GM23338 (cell line): Measurements from ENCODE around the gene IFI27. TPM values are rescaled to one million over a fixed set of nuclear protein-coding genes. Genes with fewer than 3 reads are reported as not detected.

ENCODE experiments used
- ATAC-seq: fragments of 200-7000 bp; cut with Tn5 transposase; 3 replicates; pipeline ENCODE4 v1.9.1; 2020
- DNase-seq: peaks from one replicate; pipeline ENCODE4 v3.0.0-alpha.2; 2015; ENCODE audit warnings: low spot score
- H2AFZ ChIP-seq: fragments of 200-600 bp; sonication (generic); 2 replicates; pipeline ENCODE4 v1.8.0; 2016; ENCODE audit warnings: antibody characterized with exemption, mild to moderate bottlenecking, moderate library complexity
- H3F3A ChIP-seq: fragments of 200-600 bp; sonication (generic); replicated peaks from 2 replicates; pipeline ENCODE4 v1.8.0; 2017; ENCODE audit warnings: antibody characterized with exemption, mixed run types, low read depth
- H3K27ac ChIP-seq: fragments of 200-600 bp; sonication (generic); 2 replicates; pipeline ENCODE4 v1.6.1; 2016; ENCODE audit warnings: low read depth
- H3K27me3 ChIP-seq: fragments of 200-600 bp; sonication (generic); 2 replicates; pipeline ENCODE4 v1.8.0; 2016; ENCODE audit warnings: mild to moderate bottlenecking, mixed run types, moderate library complexity; ENCODE audit not compliant: insufficient read depth
- H3K36me3 ChIP-seq: fragments of 200-600 bp; sonication (generic); 2 replicates; pipeline ENCODE4 v1.8.0; 2016; ENCODE audit warnings: mild to moderate bottlenecking; ENCODE audit not compliant: insufficient read depth
- H3K4me1 ChIP-seq: fragments of 200-600 bp; sonication (generic); 2 replicates; pipeline ENCODE4 v1.8.0; 2016; ENCODE audit warnings: mild to moderate bottlenecking, moderate library complexity; ENCODE audit not compliant: insufficient read depth
- H3K4me2 ChIP-seq: fragments of 200-600 bp; sonication (generic); 2 replicates; pipeline ENCODE4 v1.7.1; 2017; ENCODE audit warnings: mixed run types
- H3K4me3 ChIP-seq: fragments of 200-600 bp; sonication (generic); 2 replicates; pipeline ENCODE4 v1.6.1; 2016; ENCODE audit warnings: mixed run types
- H3K79me2 ChIP-seq: fragments of 200-600 bp; sonication (generic); replicated peaks from 2 replicates; pipeline ENCODE4 v1.8.0; 2017; ENCODE audit warnings: mild to moderate bottlenecking; ENCODE audit not compliant: insufficient read depth
- H3K9me2 ChIP-seq: fragments of 200-600 bp; sonication (generic); 2 replicates; pipeline ENCODE4 v1.8.0; 2017; ENCODE audit not compliant: insufficient read depth
- H4K20me1 ChIP-seq: fragments of 200-600 bp; sonication (generic); replicated peaks from 2 replicates; pipeline ENCODE4 v1.8.0; 2017; ENCODE audit warnings: mild to moderate bottlenecking; ENCODE audit not compliant: insufficient read depth
- H3K27ac Mint-ChIP-seq: 2 replicates; pipeline ENCODE4 v1.8.0; 2020; ENCODE audit warnings: inconsistent platforms, mild to moderate bottlenecking, moderate library complexity, mixed read lengths
- H3K27me3 Mint-ChIP-seq: 3 replicates; pipeline ENCODE4 v1.8.0; 2022; ENCODE audit warnings: low read depth, mild to moderate bottlenecking, moderate library complexity, mixed read lengths, inconsistent platforms; ENCODE audit not compliant: insufficient read depth, poor library complexity
- H3K36me3 Mint-ChIP-seq: 3 replicates; pipeline ENCODE4 v1.8.0; 2021; ENCODE audit warnings: low read depth, mild to moderate bottlenecking, inconsistent platforms, moderate library complexity, mixed read lengths
- H3K4me1 Mint-ChIP-seq: 3 replicates; pipeline ENCODE4 v1.8.0; 2020; ENCODE audit warnings: mild to moderate bottlenecking, inconsistent platforms, mixed read lengths
- H3K4me3 Mint-ChIP-seq: 3 replicates; pipeline ENCODE4 v1.8.0; 2021; ENCODE audit warnings: moderate library complexity, mild to moderate bottlenecking, inconsistent platforms, mixed read lengths
- H3K9me3 Mint-ChIP-seq: 3 replicates; pipeline ENCODE4 v1.8.0; 2020; ENCODE audit warnings: moderate library complexity, mild to moderate bottlenecking, inconsistent platforms, mixed read lengths
- CREB1 ChIP-seq: fragments of 250-450 bp; sonication (Bioruptor Pico); IDR thresholded peaks from 2 replicates; pipeline ENCODE4 v1.5.0; 2020; ENCODE audit warnings: low read depth, mild to moderate bottlenecking, moderate library complexity
- CTCF ChIP-seq, 2 experiments: fragments of 200-600 bp in 1 of 2; sonication (generic) in 1 of 2; conservative IDR thresholded peaks; 2 replicates each; pipeline versions ENCODE4 v1.5.1 to v1.6.1; 2016 to 2017; ENCODE audit warnings: antibody characterized with exemption in 2 of 2, low read depth in 2 of 2, mild to moderate bottlenecking in 2 of 2, moderate library complexity in 1 of 2
- ETS1 ChIP-seq: IDR thresholded peaks from 2 replicates; pipeline ENCODE4 v1.6.1; 2016; ENCODE audit warnings: antibody characterized with exemption
- EZH2 ChIP-seq: fragments of 200-600 bp; sonication (generic); IDR thresholded peaks from one replicate; pipeline ENCODE4 v1.8.0; 2017; ENCODE audit warnings: antibody characterized with exemption, mild to moderate bottlenecking, low read depth; ENCODE audit not compliant: unreplicated experiment
- EZH2phosphoT487 ChIP-seq: fragments of 200-600 bp; sonication (generic); IDR thresholded peaks from one replicate; pipeline ENCODE4 v1.8.1; 2018; ENCODE audit warnings: antibody characterized with exemption; ENCODE audit not compliant: unreplicated experiment
- JUNB ChIP-seq: IDR thresholded peaks from one replicate; pipeline ENCODE4 v1.6.1; 2016; ENCODE audit warnings: antibody characterized with exemption; ENCODE audit not compliant: unreplicated experiment
- NANOG ChIP-seq: IDR thresholded peaks from 2 replicates; pipeline ENCODE4 v1.6.1; 2016; ENCODE audit warnings: antibody characterized with exemption, borderline replicate concordance
- POLR2AphosphoS5 ChIP-seq: IDR thresholded peaks from 2 replicates; pipeline ENCODE4 v1.6.1; 2016; ENCODE audit warnings: antibody characterized with exemption, low read depth
- REST ChIP-seq: IDR thresholded peaks from one replicate; pipeline ENCODE4 v1.6.1; 2018; ENCODE audit warnings: antibody characterized with exemption; ENCODE audit not compliant: unreplicated experiment
- STAT1 ChIP-seq: IDR thresholded peaks from one replicate; pipeline ENCODE4 v1.6.1; 2016; ENCODE audit warnings: antibody characterized with exemption; ENCODE audit not compliant: unreplicated experiment
- ZNF114 ChIP-seq: fragments of 250-450 bp; sonication (Bioruptor Pico); IDR thresholded peaks from 2 replicates; pipeline ENCODE4 v1.5.0; 2020; ENCODE audit warnings: mild to moderate bottlenecking, moderate library complexity
- ZNF331 ChIP-seq: fragments of 250-450 bp; sonication (Bioruptor Pico); IDR thresholded peaks from 2 replicates; pipeline ENCODE4 v1.5.0; 2020; ENCODE audit warnings: low read depth, mild to moderate bottlenecking, moderate library complexity
- ZNF462 ChIP-seq: fragments of 250-450 bp; sonication (Bioruptor Pico); IDR thresholded peaks from 2 replicates; pipeline ENCODE4 v1.5.0; 2020; ENCODE audit warnings: mild to moderate bottlenecking, moderate library complexity
- polyA plus RNA-seq: library from polyadenylated mRNA; unstranded; fragments of >200 nt; fragmentation: Nextera tagmentation; extraction: Ambion mirVana; gene quantifications from 2 replicates; pipeline ENCODE4 v1.2.1, GENCODE V29; 2016
- total RNA-seq: library from RNA; depleted of rRNA; stranded (reverse); fragments of >200 nt; shearing (Covaris generic); gene quantifications from 2 replicates; pipeline ENCODE4 v1.2.3, GENCODE V29; 2014

Gene IFI27
- total and polyA plus RNA-seq, 2 experiments from 2014 or later, result 0.49 to 1.2 TPM

- H3K27me3 Mint-ChIP-seq, result peaks cover 1% of the 10 kb centered on the region
- Histone ChIP-seq H3K4me1 (no peaks in the 10 kb centered on the region), H2AFZ (no peak overlapping the region), H3K4me3 (no peak overlapping the region), H3K27me3 (no peaks in the 10 kb centered on the region), H3K9me2 (no peaks in the 10 kb centered on the region), H3K27ac (no peak overlapping the region), H3K79me2 (no peaks in the 10 kb centered on the region), H4K20me1 (no peaks in the 10 kb centered on the region), H3K36me3 (no peaks in the 10 kb centered on the region), H3K4me2 (no peak overlapping the region), H3F3A (no peaks in the 10 kb centered on the region)
- ATAC-seq, result no peak
- no peaks in the 10 kb centered on the region for H3K9me3 Mint-ChIP-seq
- no peak for DNase-seq
- no peak overlapping the region for H3K4me3 Mint-ChIP-seq
- no peak overlapping the region for H3K27ac Mint-ChIP-seq
- TF ChIP-seq ETS1 (no peak), ZNF114 (CRISPR knock-in tag) (no peak), JUNB (no peak), ZNF331 (CRISPR knock-in tag) (no peak), EZH2phosphoT487 (no peak), NANOG (no peak), ZNF462 (CRISPR knock-in tag) (no peak), STAT1 (no peak), CTCF (conservative IDR thresholded peaks at IDR 0.05; ENCODE audit: low read depth in 2 of 2) (no peak), POLR2AphosphoS5 (no peak), CREB1 (CRISPR knock-in tag) (no peak), EZH2 (no peak), REST (no peak)
- H3K4me1 Mint-ChIP-seq, result peaks cover 15% of the 10 kb centered on the region
- no peaks in the 10 kb centered on the region for H3K36me3 Mint-ChIP-seq
Measured at GRCh38 chr14:94111276-94112095, 950 bp downstream of the IFI27 start.
